Right forelimb (tissue), 1 donor: ENCODE data around the gene ZFR.
"Not testable (repeated sequence)": the region's sequence is repeated elsewhere in the genome, so short reads cannot be mapped to it uniquely, and the experiment has no call there.

Source experiments
- DNase-seq: peaks from one replicate; pipeline ENCODE4 v3.0.0-alpha.2; 2018

Gene ZFR

DNA sequence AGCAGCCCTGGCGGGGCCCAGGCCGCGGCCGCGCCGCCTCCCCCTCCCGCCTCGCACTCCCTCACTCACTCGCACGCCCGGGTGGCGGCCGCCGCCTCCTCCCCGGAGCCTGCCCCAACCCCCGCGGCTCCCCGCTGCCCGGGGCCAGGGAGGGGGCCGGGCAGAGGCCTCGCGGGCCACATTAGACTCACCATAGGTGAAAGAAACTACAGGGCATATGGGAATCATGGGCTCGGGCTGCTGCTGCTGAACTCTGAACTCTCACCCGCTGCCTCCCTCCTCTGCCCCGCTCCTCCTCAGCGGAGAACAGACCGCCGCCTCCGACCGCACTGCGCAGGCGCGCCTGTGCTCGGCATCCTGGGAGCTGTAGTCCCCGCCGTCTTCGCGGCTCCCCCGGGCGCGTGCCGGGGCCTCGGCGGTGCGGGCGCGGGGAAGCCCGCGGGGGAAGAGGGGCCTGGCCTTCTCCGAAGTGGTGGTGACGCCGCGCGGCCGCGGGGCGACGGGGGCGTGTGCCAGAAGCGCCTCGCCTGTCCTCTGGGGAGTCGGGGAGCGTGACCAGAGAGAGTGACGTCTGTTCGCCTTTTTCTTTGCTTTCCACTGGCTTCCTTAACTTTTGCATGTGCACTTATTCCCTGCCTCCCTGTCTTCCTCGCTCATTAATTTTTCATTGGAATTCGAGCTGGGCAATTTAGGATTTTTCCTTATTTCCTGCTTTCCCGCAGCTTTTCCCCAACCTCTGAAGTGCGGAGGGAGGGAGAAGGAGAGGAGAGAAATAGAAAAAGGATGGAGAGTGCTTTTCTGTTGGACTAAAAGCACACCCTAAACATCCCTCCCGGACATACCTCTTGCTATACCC lies at the start of gene ZFR:
TSS of gene ZFR (minus strand) at position 310 of the 856 bp plus-strand sequence. CDS start at position 228, 82 bp downstream.
- peak; percentile 94 for DNase-seq

GRCh38 chr5:32490972-32491557 lies 46.5 kb upstream of the ZFR start:
- DNase-seq: no peak

- peak; percentile 95 for DNase-seq
These were observed 45.4 kb upstream of the ZFR start for GRCh38 chr5:32489791-32490562.

DNA sequence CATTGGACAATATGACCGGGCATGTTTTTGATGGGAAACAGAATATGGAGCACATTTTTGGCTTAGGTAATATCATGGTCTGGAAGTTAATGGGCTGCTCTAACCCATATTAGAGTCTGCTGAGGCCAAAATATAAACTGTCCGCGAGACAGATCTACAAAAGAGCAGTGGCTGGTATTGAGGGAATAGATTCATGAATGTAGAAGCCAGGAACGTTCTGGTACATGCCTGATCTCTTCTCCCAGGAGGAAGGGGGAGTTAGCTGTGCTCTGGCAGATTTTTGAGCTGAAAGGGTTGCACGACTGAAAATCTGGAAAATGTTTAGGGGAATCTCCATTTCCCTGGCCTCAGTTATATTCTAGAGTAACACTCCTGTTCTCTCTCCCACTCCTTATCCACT lies 42.9 kb upstream of the ZFR start:
- no peak for DNase-seq

- DNase-seq: no peak
These were observed 42.5 kb upstream of the ZFR start for GRCh38 chr5:32487008-32487407.

DNA sequence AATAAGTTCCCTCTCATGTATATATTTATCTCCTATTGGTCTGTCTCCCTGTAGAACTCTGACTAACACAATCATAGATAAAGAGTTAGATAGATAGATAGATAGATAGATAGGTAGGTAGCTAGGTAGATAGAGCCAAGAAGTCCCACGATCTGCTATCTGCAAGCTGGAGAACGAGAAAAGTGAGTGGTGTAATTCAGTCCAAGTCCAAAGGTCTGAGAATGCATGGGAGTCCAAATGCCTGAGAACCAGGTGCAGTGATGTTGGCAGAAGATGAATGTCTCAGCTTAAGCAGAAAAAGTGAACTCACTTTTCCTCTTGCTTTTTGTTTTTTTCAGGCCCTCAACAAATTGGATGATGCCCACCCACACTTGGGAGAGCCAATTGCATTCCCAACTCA lies 37.7 kb upstream of the ZFR start:
- no peak for DNase-seq

DNA sequence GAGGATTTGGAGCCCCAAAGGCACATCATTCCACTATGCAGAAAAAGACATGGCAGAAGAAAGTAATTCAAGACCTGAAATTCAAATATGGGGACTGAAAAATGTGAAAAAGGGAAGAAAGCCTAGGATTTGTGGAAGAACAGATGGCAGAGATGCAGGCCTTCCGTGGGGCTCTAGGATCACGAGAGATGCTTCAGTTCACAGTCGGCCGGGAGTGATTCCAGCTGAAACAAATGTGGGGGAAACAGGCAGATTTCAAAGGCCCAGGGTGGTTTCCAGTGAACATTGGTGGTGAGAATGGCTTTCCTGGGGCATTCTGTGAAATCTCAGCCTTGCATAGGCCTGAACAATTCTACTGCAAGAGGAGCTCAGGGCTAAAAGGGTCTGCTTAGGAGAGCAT lies 34.6 kb upstream of the ZFR start:
- no peak for DNase-seq

DNA sequence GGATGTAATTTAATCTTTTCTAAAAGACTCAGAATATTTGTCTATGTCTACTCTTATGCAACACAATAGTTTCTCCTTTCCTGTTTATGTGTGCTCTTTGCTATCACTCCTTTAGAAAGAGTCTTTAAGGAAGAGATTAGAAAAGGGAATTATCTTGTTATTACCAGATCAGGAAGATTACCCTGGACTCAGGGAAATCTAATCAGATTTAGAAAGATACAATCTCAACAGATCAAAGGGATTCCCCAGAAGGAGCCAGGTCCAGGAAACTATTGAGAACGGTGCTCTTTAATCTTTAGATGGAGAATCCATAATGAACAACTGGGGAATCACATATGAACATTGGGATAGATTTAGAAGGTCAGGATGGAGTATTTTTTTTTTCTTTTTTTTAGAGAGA lies 32.4 kb upstream of the ZFR start:
- no peak for DNase-seq

GRCh38 chr5:32475334-32476097 lies 31.0 kb upstream of the ZFR start:
- no peak for DNase-seq

DNA sequence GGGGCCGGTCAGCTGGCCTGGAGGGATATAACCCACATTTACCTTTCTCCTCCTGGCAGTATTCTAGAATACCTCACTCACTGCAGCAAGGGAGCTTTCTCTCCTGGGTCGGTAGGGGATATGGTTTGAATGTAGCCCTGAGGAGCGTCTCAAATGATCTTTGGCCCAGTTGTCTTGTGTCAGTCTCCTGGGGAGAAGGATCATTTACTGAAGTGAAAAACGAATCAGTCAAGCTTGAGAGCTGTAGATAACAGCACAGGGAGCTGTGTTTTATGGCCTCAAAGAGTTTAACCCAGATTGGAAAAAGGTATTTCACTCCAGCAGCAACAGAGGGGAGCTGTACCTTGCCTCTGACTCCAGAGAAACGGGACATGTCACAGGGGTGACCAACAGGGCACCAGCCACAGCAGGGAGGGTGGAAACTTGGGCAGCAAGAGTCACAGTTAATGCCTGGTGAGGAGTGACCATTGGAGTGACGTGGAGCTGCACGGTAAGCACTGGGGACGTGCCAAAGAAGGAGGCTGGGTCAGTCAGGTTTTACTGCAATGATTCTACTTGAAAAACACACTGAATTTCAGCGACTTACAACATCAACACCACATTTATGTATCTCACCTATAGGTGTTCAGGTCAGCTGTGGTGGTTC lies 29.8 kb upstream of the ZFR start:
- no peak for DNase-seq

GRCh38 chr5:32473072-32473471 lies 28.5 kb upstream of the ZFR start:
- DNase-seq: no peak

DNA sequence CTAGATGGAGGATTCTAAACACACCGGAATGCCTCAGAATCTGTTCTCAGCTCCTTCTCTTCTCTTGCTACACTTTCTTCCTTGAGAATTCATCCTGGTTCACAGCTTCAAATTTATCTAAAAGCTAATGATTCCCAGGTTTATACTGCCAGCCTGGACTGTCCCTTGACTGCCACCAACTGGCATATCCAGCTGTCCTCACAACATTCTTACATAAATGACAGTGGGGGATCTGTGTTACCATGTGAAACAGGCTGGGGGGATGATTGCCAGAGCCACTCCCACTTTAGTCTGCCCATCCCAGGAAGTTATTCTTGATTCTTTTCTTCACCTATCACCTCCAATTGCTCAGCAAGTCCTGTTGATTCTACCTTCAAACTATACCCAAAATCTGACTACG lies 27.2 kb upstream of the ZFR start:
- DNase-seq: no peak

DNA sequence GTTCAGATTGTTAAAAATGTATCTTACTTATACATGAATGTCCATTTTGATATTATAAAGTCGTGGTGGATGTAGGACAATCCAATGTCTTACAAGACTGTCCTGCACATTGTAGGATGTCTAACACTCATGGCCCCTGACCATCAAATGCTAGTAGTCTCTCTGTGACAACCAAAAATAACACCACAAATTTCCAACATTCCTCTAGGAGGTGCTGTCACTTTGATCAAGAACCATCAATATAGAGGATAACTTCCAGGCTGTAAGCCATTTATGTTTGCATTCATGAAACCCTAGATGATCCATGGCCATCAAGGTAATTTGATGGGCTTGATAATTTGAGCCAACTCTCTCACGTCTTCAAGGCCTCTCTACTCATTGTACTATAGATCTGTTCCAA lies 20.5 kb upstream of the ZFR start:
- no peak for DNase-seq

GRCh38 chr5:32462618-32463017 lies 18.1 kb upstream of the ZFR start:
- DNase-seq: no peak

DNA sequence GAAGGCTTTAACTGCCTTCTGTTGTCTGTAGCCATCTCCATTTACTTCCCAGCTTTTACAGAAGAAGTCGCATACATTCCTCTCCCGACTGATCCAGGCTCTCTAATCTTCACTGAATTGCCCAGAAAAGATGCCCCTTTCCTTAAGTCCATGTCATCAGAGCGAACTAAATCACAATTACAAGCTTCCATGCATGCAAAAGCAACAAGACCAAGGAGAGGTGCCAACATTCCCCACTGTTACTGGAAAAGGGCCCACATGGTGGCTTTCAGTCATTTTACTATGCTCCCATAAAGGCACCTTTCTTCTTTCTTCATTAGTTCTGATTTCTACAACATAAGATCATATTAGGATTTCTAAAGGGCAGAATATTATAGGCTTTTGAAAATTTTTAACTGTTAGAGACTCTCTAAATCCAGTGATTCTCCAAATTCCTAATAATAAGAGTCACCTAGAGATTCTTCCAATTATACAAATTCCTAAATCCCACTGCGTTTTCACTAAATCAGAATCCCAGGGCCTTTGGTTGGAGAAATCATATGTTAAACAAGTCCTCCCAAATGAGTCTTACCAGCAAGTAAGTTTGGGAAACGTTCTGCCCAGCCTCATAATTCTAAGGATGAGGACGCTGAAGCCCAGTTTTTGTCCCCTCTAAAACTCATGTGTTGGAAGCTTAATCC lies 17.0 kb upstream of the ZFR start:
- no peak for DNase-seq

DNA sequence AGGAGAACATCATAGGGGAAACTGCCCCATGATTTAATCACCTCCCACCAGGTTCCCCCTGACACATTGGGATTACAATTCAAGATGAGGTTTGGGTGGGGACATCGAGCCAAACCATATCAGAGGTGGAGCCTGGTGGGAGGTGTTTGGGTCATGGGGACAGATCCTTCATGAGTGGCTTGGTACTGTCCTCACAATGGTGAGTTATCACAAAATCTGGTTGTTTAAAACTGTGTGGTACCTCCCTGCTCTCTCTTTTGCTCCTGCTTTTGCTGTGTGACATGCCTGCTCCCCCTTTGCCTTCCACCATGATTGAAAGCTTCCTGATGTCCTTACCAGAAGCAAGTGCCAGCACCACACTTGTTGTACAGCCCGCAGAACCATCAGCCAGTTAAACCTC lies 16.2 kb upstream of the ZFR start:
- DNase-seq: no peak

DNA sequence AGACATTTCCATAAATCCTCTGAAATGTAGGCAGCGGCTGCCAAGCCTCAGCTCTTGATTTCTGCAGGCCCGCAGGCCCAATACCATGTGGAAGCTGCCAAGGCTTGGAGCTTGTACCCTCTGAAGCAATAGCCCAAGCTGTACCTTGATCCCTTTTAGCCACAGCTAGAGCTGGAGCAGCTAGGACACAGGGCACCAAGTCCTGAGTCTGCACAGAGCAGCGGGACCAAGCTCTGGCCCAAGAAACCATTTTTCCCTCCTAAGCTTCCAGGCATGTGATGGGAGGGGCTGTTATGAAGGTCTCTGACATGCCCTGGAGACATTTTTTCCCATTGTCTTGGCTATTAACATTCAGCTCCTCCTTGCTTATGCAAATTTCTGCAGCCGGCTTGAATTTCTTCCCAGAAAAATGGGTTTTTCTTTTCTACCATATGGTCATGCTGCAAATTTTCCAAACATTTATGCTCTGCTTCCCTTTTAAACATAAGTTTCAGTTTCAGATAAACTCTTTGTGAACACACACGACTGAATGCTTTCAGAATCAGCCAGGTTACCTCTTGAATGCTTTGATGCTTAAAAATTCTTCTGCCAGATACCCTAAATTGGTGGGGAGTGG lies 14.4 kb upstream of the ZFR start:
- no peak for DNase-seq

GRCh38 chr5:32455311-32455710 lies 10.8 kb upstream of the ZFR start:
- no peak for DNase-seq

DNA sequence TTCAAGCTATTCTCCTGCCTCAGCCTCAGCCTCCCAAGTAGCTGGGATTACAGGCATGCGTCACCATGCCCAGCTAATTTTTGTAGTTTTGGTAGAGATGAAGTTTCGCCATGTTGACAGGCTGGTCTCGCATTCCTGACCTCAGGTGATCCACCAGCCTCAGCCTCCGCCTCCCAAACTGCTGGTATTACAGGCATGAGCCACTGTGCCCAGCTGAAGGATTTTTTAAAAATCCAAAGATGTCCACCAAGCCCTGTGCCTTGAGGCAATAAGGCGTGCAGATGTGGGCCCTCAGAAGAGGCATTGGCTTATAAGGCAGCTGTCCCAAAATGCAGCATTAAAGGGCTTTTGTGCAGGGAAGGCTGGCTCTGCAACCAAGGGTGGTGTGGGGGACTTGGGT lies 10.3 kb upstream of the ZFR start:
- DNase-seq: no peak

- no peak for DNase-seq
These were observed 9.4 kb upstream of the ZFR start for GRCh38 chr5:32453916-32454315.

DNA sequence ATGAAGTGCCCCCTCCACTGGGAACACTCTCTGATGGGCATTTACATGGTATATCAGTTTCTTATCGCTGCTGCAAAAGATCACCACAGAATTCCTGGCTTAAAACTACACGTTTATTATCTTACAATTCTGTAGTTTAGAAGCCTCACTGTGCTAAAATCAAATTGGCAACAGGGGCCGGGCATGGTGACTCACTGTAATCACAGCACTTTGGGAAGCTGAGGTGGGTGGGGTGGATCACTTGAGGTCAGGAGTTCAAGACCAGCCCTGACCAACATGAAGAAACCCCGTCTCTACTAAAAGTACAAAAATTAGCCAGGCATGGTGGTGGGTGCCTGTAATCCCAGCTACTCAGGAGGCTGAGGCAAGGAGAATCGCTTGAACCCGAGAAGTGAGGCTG lies 7.8 kb upstream of the ZFR start:
- DNase-seq: not testable (repeated sequence)

GRCh38 chr5:32450952-32451351 lies 6.4 kb upstream of the ZFR start:
- no peak for DNase-seq
